HEK293 (cell line): ENCODE data around the gene PYROXD2.
A peak's percentile ranks its signal among the peaks of the same experiment; 100 is the strongest.

Source experiments
- CTCF ChIA-PET: fragments of 350-600 bp; formaldehyde crosslinking; extraction: SDS; loops from one replicate; lab custom pipeline; 2021; ENCODE audit warnings: antibody characterized with exemption; lab: Yijun Ruan, JAX
- POLR2A ChIA-PET: fragments of 300-600 bp; formaldehyde crosslinking; extraction: SDS; loops from one replicate; lab custom pipeline; 2020; ENCODE audit warnings: antibody characterized with exemption, inconsistent platforms; lab: Yijun Ruan, JAX
- H3K27ac ChIP-seq: fragments of 200-500 bp; sonication (Bioruptor generic); 2 replicates; pipeline ENCODE4 v1.5.1; 2014; ENCODE audit warnings: low read depth, low read length, control low read depth, inconsistent platforms; ENCODE audit errors: extremely low read depth
- H3K36me3 ChIP-seq, 2 experiments: fragments of 200-500 bp in 1 of 2; sonication (Bioruptor generic) in 1 of 2; 1 replicate in 1 of 2; 2 replicates in 1 of 2; pipeline ENCODE4 v1.5.1; 2014 to 2017; ENCODE audit warnings: inconsistent platforms in 2 of 2, low read length in 2 of 2; ENCODE audit not compliant: control insufficient read depth in 2 of 2, insufficient read depth in 1 of 2
- H3K4me1 ChIP-seq: fragments of 200-500 bp; sonication (Bioruptor generic); 2 replicates; pipeline ENCODE4 v1.5.1; 2014; ENCODE audit warnings: mild to moderate bottlenecking, low read length, inconsistent platforms; ENCODE audit not compliant: control insufficient read depth, insufficient read depth
- H3K4me3 ChIP-seq: 2 replicates; pipeline ENCODE4 v1.5.1; 2011; ENCODE audit warnings: low read depth, mild to moderate bottlenecking, control low read depth, low read length, moderate library complexity
- H3K9me3 ChIP-seq: fragments of 200-500 bp; sonication (Bioruptor generic); 2 replicates; pipeline ENCODE4 v1.5.1; 2014; ENCODE audit warnings: low read depth, low read length, inconsistent platforms; ENCODE audit not compliant: control insufficient read depth, insufficient read depth
- GLI4 ChIP-seq: fragments of 450-650 bp; formaldehyde crosslinking; IDR thresholded peaks from 2 replicates; pipeline ENCODE4 v1.5.1; 2016; ENCODE audit warnings: missing biosample characterization, missing genetic modification characterization
- GLIS1 ChIP-seq: fragments of 450-650 bp; formaldehyde crosslinking; IDR thresholded peaks from 2 replicates; pipeline ENCODE4 v1.5.1; 2016; ENCODE audit warnings: missing biosample characterization, missing genetic modification characterization
- HOXA7 ChIP-seq: sonication (generic); formaldehyde crosslinking; IDR thresholded peaks from 2 replicates; pipeline ENCODE4 v1.8.1; 2022; ENCODE audit warnings: missing genetic modification reagents, borderline replicate concordance
- MEIS1 ChIP-seq: sonication (generic); formaldehyde crosslinking; IDR thresholded peaks from 2 replicates; pipeline ENCODE4 v1.8.1; 2022; ENCODE audit warnings: missing genetic modification reagents, mild to moderate bottlenecking, borderline replicate concordance
- OSR2 ChIP-seq: fragments of 450-650 bp; formaldehyde crosslinking; IDR thresholded peaks from 2 replicates; pipeline ENCODE4 v1.5.1; 2016; ENCODE audit warnings: missing biosample characterization, missing genetic modification characterization
- SP2 ChIP-seq: fragments of 450-650 bp; formaldehyde crosslinking; IDR thresholded peaks from 2 replicates; pipeline ENCODE4 v1.5.1; 2016; ENCODE audit warnings: missing biosample characterization, missing genetic modification characterization
- SP3 ChIP-seq: fragments of 450-650 bp; formaldehyde crosslinking; IDR thresholded peaks from 2 replicates; pipeline ENCODE4 v1.5.1; 2016; ENCODE audit warnings: missing biosample characterization, missing genetic modification characterization
- SP7 ChIP-seq: fragments of 450-650 bp; formaldehyde crosslinking; IDR thresholded peaks from 2 replicates; pipeline ENCODE4 v1.5.1; 2016; ENCODE audit warnings: missing biosample characterization, missing genetic modification characterization
- ZBTB1 ChIP-seq: fragments of 450-650 bp; formaldehyde crosslinking; IDR thresholded peaks from 2 replicates; pipeline ENCODE4 v1.5.1; 2016; ENCODE audit warnings: missing biosample characterization, missing genetic modification characterization
- ZNF10 ChIP-seq: fragments of 450-650 bp; formaldehyde crosslinking; IDR thresholded peaks from 2 replicates; pipeline ENCODE4 v1.5.1; 2017; ENCODE audit warnings: missing biosample characterization, missing genetic modification characterization
- ZNF184 ChIP-seq: fragments of 450-650 bp; IDR thresholded peaks from 2 replicates; pipeline ENCODE4 v1.5.1; 2018; ENCODE audit warnings: missing biosample characterization, mild to moderate bottlenecking, missing genetic modification characterization
- ZNF221 ChIP-seq: fragments of 450-650 bp; formaldehyde crosslinking; IDR thresholded peaks from 2 replicates; pipeline ENCODE4 v1.5.1; 2017; ENCODE audit warnings: missing biosample characterization, missing genetic modification characterization, borderline replicate concordance
- ZNF23 ChIP-seq: fragments of 450-650 bp; formaldehyde crosslinking; IDR thresholded peaks from 2 replicates; pipeline ENCODE4 v1.5.1; 2016; ENCODE audit warnings: missing biosample characterization, missing genetic modification characterization, borderline replicate concordance
- ZNF426 ChIP-seq: fragments of 450-650 bp; formaldehyde crosslinking; IDR thresholded peaks from 2 replicates; pipeline ENCODE4 v1.5.1; 2017; ENCODE audit warnings: missing biosample characterization, missing genetic modification characterization, mild to moderate bottlenecking, inconsistent platforms, moderate library complexity
- ZNF548 ChIP-seq: fragments of 450-650 bp; formaldehyde crosslinking; IDR thresholded peaks from 2 replicates; pipeline ENCODE4 v1.5.1; 2016; ENCODE audit warnings: missing biosample characterization, missing genetic modification characterization
- ZNF555 ChIP-seq: fragments of 450-650 bp; formaldehyde crosslinking; conservative IDR thresholded peaks from 2 replicates; pipeline ENCODE4 v1.5.1; 2017; ENCODE audit warnings: missing biosample characterization, mild to moderate bottlenecking, missing genetic modification characterization, inconsistent platforms
- ZXDB ChIP-seq: fragments of 450-650 bp; formaldehyde crosslinking; IDR thresholded peaks from 2 replicates; pipeline ENCODE4 v1.5.1; 2016; ENCODE audit warnings: missing biosample characterization, missing genetic modification characterization
- TF ChIP-seq, protein P1 (sequence below): fragments of 450-650 bp; formaldehyde crosslinking; IDR thresholded peaks from 2 replicates; pipeline ENCODE4 v1.5.1; 2016; ENCODE audit warnings: missing biosample characterization, missing genetic modification characterization, low read depth
- TF ChIP-seq, protein P2 (sequence below): fragments of 450-650 bp; formaldehyde crosslinking; conservative IDR thresholded peaks from 2 replicates; pipeline ENCODE4 v1.5.1; 2016; ENCODE audit warnings: low read depth, missing biosample characterization, missing genetic modification characterization
- TF ChIP-seq, protein P3 (sequence below): fragments of 450-650 bp; formaldehyde crosslinking; IDR thresholded peaks from 2 replicates; pipeline ENCODE4 v1.5.1; 2016; ENCODE audit warnings: missing biosample characterization, missing genetic modification characterization
- TF ChIP-seq, protein P4 (sequence below): fragments of 450-650 bp; formaldehyde crosslinking; IDR thresholded peaks from 2 replicates; pipeline ENCODE4 v1.5.1; 2016; ENCODE audit warnings: missing biosample characterization, missing genetic modification characterization
- TF ChIP-seq, protein P5 (sequence below): fragments of 450-650 bp; formaldehyde crosslinking; IDR thresholded peaks from 2 replicates; pipeline ENCODE4 v1.5.1; 2017; ENCODE audit warnings: missing biosample characterization, missing genetic modification characterization

Gene PYROXD2

DNA sequence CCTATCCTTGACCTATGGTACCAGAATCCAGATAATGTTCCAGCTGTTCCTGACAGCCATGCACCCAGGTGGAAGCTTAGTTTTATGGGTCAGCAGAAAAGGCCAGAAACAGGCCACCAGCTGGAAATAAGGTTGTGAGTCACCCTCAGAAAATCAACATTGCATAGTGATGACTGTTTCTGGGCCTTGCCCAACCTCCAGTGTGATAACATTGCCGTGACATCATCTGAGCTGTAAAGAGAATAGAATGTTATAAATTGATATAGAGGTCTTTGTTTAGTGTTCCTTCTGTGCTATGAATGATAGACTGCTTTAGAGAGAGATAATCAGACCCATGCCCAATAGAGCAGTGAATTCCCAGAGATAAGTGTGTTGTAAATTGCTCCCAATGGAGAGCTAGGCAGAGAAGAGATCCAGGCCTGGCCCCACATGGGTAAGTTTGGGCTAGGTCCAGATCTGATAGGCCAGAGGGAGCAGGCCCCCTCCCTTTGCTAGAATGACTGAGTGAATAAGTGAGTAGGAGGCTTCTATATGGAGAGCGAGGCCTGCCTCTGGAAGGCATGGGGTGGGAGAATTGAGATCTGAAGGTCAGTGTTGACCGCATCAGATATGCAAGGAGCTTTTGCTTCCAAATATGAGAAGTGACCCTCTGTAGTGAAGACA, 46.0 kb upstream of the PYROXD2 start (continued):
- TF ChIP-seq HOXA7 (CRISPR knock-in tag), result no peak
- TF ChIP-seq OSR2 (tag by site-specific recombination), result 0 out of 2 replicates have a peak, but pooled peaks have one; percentile 35
- TF ChIP-seq GLI4 (tag by site-specific recombination), result no peak
- TF ChIP-seq, protein P1, sequence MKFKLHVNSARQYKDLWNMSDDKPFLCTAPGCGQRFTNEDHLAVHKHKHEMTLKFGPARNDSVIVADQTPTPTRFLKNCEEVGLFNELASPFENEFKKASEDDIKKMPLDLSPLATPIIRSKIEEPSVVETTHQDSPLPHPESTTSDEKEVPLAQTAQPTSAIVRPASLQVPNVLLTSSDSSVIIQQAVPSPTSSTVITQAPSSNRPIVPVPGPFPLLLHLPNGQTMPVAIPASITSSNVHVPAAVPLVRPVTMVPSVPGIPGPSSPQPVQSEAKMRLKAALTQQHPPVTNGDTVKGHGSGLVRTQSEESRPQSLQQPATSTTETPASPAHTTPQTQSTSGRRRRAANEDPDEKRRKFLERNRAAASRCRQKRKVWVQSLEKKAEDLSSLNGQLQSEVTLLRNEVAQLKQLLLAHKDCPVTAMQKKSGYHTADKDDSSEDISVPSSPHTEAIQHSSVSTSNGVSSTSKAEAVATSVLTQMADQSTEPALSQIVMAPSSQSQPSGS (tag by site-specific recombination), result peak; percentile 86
- TF ChIP-seq ZNF555, result no peak
- TF ChIP-seq, protein P2, sequence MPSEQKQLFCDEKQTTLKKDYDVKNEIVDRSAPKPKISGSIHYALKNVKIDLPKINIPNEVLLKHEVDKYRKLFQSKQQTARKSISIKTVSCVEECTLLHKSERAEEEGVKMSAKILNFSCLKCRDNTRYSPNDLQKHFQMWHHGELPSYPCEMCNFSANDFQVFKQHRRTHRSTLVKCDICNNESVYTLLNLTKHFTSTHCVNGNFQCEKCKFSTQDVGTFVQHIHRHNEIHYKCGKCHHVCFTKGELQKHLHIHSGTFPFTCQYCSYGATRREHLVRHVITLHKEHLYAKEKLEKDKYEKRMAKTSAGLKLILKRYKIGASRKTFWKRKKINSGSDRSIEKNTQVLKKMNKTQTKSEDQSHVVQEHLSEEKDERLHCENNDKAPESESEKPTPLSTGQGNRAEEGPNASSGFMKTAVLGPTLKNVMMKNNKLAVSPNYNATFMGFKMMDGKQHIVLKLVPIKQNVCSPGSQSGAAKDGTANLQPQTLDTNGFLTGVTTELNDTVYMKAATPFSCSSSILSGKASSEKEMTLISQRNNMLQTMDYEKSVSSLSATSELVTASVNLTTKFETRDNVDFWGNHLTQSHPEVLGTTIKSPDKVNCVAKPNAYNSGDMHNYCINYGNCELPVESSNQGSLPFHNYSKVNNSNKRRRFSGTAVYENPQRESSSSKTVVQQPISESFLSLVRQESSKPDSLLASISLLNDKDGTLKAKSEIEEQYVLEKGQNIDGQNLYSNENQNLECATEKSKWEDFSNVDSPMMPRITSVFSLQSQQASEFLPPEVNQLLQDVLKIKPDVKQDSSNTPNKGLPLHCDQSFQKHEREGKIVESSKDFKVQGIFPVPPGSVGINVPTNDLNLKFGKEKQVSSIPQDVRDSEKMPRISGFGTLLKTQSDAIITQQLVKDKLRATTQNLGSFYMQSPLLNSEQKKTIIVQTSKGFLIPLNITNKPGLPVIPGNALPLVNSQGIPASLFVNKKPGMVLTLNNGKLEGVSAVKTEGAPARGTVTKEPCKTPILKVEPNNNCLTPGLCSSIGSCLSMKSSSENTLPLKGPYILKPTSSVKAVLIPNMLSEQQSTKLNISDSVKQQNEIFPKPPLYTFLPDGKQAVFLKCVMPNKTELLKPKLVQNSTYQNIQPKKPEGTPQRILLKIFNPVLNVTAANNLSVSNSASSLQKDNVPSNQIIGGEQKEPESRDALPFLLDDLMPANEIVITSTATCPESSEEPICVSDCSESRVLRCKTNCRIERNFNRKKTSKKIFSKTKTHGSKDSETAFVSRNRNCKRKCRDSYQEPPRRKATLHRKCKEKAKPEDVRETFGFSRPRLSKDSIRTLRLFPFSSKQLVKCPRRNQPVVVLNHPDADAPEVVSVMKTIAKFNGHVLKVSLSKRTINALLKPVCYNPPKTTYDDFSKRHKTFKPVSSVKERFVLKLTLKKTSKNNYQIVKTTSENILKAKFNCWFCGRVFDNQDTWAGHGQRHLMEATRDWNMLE (tag by site-specific recombination), result peak; percentile 44; the same call in 1 of the 2 replicates
- TF ChIP-seq, all 188 proteins: peak for 42

DNA sequence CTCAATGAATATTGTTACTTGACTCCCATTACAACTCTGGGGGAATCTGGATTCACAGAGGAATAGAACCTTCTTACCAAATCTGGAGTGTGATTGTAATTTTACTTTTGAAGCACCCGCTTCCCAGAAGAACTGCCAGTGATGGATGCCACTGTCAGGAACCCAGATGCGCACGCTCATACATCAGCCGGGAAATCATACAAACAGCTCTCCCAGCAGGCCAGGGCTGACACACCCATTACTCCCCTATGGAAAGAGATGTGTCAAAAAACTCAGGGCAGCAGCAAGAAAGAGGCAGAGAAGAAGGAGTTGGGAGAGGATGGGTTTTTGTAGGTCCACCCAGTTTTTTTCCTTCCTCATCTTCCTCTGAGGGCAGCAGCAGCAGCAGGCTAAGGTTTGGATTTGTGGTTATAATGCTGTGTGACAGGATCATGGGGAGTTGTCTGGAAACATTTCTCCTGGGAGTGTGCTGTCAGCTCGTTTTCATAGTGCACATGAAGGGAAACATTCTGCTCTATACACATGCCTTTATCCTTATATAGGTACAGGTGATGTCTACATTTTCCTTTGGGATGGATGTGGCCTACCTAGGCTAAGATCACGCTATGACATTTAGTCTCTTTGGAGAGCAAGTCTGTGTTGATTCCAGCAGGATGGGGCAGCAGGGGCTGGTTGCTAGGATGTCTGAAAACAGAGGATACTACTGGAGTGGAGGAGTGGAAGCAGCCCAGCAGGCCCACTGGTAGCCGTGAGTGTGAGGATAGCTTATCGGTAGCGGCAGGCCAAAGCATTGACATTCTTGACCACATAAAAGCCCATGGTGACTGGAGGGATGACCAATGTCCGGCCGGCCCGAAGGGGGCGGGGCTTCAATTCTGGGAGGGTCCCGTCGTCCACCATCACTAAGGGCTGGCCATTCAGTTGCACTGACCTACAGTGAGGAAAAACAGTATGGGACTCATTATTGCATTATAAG, 44.1 kb upstream of the PYROXD2 start:
- POLR2A ChIA-PET, result no interaction called here
- no peaks in the 10 kb centered on the region for H3K9me3 ChIP-seq
- H3K36me3 ChIP-seq, result no peaks in the 10 kb centered on the region
- H3K4me1 ChIP-seq, result no peaks in the 10 kb centered on the region
- no peak overlapping the region for H3K27ac ChIP-seq
- CTCF ChIA-PET, result interaction anchor here (0.9 kb wide), 1 partner anchor 389 kb away, joined by 4 read pairs; no protein-coding TSS in a partner anchor
- H3K4me3 ChIP-seq, result no peak overlapping the region
- TF ChIP-seq SP7 (tag by site-specific recombination), result no peak
- TF ChIP-seq, protein P3, sequence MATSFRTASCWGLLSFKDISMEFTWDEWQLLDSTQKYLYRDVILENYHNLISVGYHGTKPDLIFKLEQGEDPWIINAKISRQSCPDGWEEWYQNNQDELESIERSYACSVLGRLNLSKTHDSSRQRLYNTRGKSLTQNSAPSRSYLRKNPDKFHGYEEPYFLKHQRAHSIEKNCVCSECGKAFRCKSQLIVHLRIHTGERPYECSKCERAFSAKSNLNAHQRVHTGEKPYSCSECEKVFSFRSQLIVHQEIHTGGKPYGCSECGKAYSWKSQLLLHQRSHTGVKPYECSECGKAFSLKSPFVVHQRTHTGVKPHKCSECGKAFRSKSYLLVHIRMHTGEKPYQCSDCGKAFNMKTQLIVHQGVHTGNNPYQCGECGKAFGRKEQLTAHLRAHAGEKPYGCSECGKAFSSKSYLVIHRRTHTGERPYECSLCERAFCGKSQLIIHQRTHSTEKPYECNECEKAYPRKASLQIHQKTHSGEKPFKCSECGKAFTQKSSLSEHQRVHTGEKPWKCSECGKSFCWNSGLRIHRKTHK, result no peak
- no peak for TF ChIP-seq ZNF221 (tag by site-specific recombination)
- TF ChIP-seq SP2 (tag by site-specific recombination), result no peak
- no peak for TF ChIP-seq ZNF184
- no peak for TF ChIP-seq ZNF10
- no peak for TF ChIP-seq ZBTB1 (tag by site-specific recombination)
- no peak for TF ChIP-seq GLIS1 (tag by site-specific recombination)
- no peak for TF ChIP-seq ZNF426 (tag by site-specific recombination)
- TF ChIP-seq ZNF23 (tag by site-specific recombination), result no peak
- TF ChIP-seq, protein P4, sequence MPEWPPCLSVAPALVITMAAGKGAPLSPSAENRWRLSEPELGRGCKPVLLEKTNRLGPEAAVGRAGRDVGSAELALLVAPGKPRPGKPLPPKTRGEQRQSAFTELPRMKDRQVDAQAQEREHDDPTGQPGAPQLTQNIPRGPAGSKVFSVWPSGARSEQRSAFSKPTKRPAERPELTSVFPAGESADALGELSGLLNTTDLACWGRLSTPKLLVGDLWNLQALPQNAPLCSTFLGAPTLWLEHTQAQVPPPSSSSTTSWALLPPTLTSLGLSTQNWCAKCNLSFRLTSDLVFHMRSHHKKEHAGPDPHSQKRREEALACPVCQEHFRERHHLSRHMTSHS (tag by site-specific recombination), result no peak
- no peak for TF ChIP-seq MEIS1
- TF ChIP-seq SP3 (tag by site-specific recombination), result no peak
- no peak for TF ChIP-seq ZXDB (tag by site-specific recombination)
- TF ChIP-seq, protein P5, sequence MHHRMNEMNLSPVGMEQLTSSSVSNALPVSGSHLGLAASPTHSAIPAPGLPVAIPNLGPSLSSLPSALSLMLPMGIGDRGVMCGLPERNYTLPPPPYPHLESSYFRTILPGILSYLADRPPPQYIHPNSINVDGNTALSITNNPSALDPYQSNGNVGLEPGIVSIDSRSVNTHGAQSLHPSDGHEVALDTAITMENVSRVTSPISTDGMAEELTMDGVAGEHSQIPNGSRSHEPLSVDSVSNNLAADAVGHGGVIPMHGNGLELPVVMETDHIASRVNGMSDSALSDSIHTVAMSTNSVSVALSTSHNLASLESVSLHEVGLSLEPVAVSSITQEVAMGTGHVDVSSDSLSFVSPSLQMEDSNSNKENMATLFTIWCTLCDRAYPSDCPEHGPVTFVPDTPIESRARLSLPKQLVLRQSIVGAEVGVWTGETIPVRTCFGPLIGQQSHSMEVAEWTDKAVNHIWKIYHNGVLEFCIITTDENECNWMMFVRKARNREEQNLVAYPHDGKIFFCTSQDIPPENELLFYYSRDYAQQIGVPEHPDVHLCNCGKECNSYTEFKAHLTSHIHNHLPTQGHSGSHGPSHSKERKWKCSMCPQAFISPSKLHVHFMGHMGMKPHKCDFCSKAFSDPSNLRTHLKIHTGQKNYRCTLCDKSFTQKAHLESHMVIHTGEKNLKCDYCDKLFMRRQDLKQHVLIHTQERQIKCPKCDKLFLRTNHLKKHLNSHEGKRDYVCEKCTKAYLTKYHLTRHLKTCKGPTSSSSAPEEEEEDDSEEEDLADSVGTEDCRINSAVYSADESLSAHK, result no peak
- TF ChIP-seq ZNF548 (tag by site-specific recombination), result no peak
